Fibroblast of skin of right biceps (primary cell): ENCODE results near the gene LINGO1.

ENCODE experiments used
- DNase-seq: peaks from one replicate; pipeline ENCODE4 v3.0.0-alpha.2; 2013

The LINGO1 gene

DNA sequence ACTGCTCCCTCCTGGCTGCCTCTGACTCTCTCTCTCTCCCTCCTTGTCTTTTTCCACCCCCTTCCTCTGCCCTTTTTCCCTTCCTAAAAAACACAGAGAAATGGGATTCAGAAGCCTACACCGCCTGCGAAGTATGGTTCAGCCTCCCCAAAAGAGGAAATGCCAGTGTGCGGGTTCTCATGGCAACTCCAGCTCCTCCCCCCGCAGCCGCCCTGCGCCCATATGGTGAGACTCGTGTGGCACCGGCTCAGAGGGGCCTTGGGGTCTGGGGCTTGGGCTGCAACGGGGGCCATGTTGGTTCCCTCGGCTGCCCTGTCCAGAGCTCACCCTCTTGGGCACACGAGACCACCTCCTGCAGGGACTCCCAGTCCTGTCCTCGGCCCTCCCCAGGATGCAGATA, 23.6 kb upstream of the LINGO1 start:
- DNase-seq, result peak; percentile 9

DNA sequence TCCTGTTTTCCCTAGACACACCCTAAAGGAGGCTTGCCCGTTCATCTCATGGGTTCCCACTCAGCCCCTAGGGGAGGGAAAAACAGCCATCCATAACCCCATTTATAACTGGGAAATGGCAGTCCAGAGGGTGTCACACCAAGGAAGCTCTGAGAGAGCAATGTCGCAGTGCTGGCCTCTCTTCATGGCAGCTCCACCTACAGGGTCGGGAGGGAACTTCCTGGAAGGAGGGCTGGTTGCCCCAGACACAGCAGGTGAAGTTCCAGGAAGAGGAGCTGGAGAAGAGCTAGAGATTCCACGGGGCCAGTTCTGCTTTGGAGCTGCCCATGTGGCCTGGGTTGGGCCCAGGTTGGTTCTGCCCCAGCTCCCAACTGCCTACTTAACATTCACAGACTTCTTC, 22.3 kb upstream of the LINGO1 start:
- DNase-seq, result no peak

DNA sequence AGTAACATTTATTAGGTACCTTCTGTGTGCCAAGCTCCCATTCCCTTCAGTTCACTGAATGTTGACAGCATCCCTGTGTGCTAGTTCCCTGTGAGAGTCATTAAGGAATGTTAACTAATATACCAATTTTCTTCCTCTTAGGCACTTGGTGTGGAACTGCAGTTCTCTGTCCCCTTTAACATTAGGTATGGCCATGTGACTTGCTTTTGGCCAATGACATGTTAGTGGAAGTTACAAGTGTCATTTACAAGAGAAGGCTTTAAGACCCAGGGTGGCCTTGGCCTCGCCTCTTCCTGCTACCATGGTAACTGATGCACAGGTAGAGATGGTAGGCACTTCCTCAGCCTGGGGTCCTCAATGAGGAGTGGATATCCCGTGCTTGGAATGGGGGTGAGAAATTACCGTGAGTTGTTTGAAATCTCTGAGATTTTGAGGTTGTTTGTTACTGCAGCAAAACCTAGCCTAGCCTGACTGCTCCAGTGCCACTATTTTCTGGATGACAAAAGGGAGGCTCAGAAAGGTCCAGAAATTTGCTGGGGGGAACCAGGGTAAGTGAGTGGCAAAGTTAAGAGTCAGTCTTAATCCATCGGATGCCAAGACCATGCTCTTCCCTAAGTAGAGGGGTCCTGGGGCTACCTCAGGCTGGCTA, 21.2 kb upstream of the LINGO1 start:
- no peak for DNase-seq

DNA sequence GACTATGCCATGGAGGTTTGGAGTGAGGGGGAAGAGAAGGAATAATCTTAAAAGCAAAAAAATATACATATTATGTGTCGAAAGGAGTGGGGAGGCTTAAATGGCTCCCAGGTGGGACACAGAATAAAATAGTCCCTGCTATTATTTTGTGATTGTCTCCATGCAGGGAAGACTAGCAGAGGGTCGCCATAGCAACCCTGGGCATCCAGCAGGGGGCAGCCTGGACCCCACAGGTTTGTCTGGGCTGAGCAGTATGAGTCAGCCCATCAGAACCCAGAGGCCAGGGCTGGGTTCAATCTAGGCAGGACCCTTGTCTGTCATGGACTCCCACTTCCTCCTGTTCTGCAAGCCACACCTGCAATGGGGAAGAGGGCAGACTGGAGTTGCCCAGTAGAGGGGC, 17.6 kb upstream of the LINGO1 start:
- peak; percentile 28 for DNase-seq

DNA sequence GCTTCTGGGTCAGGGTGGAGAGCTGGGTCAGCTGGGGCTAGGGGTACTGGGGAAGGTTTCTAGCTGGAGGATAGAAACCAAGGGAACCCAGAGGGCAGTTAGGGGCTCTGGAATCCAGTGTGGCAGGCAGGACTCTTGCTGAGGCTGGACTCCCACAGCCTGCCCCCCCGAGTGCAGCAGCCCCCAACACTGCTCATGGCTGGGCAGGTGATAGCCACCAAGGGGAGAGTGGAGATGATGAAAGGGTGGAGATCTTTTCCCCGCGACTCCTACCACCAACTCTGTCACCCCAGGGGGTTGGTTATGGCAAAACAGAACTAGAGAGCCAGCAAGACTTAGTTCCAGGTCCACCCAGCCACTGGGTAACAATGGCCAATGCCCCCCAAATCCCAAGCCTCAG, 16.9 kb upstream of the LINGO1 start:
- no peak for DNase-seq

DNA sequence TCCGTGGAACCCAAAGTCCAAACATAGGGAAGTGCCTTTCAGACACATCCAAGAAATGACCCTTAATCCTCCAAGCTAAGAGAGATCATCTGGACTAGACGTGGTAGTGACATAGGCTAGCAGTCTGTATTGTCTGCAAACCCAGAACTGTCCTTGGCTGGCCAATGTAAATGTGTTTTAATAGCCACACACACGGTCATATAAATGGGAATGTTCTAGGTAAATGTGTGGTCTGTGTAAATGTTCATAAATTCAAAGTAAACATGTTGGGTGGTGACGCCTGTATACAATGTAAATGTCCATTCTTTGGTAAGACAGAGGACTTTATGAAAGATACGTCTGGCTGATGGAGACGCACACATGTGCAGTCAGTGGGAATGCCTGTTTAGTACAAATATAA, 16.3 kb upstream of the LINGO1 start:
- no peak for DNase-seq

DNA sequence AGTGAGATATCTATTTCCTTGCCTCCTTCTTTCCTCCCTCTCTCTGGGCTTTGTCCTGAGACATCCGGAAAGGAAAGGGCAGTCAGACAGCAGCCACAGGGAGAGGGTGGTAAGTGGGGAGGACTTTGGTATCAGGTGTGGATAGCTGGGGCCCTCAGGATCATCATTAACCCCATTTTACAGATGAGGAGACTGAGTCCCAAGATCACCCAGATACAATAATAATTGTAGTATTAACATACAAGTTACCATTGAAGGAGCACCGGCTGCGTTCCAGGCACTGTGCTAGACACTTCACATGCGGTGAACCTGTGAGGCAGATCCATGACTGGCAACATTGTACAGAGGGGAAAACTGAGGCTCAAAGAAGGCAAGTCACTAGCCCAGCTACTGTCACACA, 15.2 kb upstream of the LINGO1 start:
- no peak for DNase-seq

DNA sequence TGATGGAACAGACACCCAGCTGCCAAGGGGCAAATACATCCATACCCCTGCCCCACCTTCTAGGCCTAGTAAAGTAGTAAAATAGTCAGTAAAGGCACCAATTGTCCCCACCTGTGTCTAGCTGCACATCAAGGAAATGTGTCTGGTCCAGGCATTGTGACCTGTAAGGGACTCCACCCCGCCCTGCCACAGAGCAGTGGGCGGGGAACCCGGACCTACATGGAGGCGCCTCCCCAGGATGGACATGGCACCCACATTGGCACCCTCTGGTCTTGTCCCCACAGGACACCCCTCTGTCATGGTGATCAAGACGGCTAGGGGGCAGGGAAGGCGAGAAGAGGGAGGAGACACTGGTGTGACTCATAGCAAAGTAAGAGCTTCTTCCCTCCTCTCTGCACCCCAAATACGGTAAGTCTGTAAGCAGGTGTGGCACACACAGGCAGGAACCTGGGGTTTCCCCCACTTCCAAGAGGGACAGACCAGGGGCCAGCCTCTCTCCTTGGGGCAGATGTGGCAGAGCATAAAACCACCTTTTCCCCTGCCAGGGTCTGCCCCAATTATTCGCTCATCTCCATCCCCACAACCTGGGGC, 13.5 kb upstream of the LINGO1 start:
- no peak for DNase-seq

DNA sequence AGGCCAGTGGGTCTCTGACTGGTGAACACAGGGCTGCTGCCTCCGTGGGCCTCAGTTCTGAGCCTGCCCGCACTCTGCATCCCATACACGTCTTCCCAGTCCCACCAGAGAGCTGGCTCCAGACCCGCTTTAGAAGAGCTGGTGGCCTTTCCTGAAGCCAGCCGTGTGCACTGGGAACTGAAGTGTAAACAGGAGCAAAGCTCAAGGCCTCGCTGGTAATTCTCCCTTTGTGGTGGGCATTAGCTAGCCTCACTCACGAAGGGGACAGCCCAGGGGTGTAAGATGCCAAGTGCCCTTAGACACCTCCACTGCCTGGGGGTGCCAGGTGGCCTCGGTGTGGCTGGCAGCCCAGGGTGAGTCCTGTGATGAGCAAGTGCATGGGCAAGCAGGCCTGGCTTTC, 12.9 kb upstream of the LINGO1 start:
- DNase-seq, result no peak

DNA sequence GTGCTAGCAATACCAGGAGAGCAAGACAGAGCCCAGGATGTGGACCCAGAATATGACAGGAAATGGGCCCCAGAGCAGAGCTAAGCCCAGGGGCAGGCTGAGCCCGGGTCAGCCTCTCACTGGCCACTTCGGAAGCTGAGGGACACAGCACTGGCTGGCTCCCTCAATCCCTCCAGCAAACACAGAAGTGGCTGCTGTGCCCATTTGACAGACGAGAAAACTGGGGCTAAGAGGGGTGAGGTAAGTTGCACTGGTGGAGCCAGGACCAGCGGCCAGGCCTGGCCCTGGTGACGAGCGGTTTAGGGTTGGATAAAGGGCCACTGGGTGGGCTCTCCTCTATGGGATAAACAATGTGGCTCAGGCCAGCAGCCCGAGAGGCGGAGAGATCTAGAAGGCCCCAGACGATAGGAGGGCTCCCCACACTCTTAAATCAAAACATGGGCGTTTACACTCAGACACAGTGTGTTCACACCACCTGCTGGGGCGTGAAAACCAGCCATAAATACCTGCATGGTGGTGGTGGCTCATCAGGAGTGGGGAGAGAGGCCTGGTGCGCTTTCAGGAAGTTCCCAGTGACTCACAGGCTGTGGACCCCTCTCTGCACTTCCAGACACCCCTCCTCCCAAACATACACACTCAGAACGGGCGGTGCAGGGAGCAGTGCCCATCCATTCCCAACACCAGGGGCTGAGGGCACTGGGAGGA, 12.0 kb upstream of the LINGO1 start:
- no peak for DNase-seq

DNA sequence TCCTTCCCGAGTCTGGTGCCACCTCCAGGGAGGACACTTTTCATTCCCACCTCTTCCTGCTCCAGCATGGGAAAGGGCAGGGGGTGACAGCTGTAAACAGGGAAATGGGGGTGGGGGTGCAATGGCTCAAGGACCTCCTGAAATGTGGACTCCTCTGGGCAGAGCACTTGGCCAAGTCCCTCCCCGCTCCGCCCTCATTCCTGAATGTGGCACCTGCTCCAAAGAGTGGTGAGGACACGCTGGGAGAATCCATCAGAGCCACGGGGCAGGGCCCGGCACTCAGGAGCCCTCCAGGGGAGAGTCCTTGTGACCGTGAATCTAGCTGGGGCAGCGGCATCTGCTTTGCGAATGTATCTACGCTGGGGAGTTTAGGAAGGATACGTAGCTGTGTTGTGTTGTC, 11.1 kb upstream of the LINGO1 start:
- no peak for DNase-seq

DNA sequence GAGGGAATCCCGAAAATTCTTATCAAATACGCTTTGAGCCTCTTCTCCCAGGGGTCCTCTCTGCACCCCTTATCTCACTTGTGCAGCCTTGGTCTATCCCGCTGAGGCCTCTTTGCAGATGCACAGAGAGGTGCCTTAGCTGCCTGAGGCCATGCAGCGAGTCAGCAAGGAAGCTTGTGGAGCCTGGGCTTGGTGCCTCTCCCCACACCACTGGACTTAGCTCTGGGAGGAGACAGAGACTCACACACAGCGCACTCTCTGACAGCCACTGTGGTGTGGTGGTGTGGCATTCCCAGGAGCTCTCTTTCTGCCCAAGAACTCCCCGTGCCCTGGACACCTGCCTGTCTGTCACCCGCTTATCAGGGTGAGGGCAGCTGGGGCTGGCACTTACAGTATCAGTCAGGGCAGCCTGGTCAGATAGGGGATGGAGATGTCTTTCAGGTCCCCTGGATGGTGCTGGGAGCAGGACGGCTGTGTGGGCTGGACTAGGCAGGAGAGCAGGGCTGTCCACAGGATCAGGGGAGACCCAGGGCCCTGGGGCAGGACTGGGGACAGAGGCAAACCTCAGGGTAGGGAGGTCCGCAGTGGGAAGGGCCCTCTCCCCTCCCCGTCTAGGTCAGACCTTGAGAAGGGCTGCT, 10.2 kb upstream of the LINGO1 start:
- DNase-seq, result no peak

DNA sequence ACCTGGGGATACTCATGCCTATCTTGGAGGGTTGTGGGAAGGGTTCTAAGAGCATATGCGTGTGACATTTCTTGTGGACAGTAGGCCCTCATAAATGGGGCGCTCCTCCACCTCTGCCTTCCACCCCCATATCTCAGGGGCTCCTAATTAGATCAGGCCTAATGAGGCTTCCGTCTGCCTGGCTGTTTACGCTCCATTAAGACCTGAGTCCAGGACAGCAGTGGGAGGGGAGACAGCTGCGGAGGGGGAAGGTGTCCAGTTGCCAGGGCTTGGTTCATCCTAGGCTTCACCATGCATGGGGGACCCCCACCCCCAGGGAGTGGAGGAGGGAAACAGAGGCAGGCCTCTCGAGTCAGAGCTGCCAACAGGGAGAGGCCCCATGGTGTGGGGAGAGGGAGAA, 9.3 kb upstream of the LINGO1 start:
- no peak for DNase-seq

DNA sequence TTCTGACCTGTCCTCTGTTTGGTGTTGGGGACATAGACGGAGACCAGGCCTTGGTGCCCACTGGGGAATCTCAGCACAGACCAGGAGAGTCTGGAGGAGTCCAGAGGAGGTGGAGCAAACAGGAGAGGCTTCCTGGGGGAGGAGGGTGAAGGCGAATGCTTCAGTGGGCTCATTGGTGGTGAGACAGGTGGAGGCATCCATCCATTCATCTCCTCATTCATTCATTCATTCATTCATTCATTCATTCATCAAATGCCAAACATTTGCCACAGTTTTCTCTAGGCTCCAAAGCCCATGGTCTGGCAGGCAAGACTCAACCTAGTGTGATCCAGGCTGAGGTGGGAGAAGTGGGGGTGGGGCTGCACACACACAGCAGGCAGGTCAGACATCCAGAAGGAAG, 7.9 kb upstream of the LINGO1 start:
- DNase-seq, result no peak

DNA sequence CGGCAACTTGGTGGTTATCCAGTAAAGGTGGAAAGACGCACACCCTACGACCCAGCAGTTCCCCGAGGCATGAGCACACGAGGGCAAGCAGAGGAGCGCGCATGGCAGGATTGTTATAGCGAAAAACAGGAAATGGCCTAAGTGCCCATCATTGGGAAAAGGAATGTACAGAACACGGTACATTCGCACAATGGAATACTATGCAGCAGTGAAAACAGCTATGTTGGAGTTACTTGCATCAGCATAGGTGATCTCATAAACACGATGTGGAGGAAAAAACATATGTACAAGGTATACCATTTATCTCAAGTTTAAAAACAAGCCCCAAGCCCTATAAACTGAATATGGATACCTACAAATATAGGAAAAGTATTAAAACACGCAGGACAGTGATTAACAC, 6.7 kb upstream of the LINGO1 start:
- DNase-seq, result no peak

DNA sequence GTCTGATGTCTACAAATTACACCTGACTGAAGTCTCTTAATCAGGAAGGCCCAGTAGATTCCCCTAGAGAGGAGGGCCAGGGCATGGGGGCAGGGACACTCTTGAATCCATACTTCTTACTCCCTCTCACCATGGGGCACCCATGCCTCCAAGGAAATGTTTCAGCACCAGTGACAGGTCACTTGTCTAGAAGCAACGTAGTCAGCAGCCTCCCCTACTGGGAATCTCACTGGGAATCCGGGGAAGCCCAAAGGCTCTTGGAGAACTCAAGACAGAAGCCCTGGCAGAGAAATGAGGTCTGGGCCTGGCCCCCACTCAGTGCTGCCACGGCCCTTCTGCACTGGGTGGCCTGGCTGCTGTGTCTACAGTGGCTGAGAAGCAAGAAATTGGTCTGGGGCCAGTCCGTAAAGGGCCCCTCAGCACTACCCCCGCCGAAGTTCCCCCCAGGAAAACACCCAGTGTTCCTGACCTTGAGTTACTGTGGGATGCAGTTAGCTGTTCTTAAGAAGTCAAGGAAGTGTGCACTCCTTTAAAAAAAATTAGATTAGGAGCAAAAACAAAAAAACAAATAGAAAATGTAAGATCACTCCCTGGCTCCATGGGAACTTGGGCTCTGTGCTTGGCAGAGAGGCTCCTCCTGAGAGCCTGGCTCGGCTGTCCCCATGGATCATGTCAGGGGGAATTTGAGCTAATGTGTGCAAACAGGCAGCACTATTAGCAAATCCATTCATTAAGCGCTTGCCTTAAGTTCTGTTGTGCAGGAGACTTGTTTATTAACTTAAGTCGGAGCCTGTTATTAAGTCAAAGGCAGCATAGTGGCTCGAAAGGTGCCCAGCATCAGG, 5.4 kb upstream of the LINGO1 start:
- DNase-seq, result no peak

DNA sequence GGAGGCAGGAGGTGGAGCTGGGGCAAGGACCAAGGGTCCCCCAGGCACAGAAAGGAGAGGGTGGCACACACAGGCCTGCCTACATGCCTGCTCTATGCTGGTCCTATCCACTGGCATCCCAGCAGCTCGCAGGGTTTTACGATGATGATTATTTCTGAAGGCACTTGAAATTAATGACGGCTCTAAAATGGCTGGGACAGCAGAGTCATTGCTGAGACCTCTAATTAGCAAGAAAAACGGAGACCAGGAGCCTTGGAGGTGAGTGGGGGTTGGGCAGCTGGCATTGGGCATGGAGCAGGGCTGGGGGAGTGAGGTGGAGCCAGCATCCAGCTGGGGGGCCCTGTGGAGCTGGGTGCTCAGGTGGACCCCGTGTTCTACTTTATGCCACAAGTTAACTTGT, 3.5 kb upstream of the LINGO1 start:
- no peak for DNase-seq

DNA sequence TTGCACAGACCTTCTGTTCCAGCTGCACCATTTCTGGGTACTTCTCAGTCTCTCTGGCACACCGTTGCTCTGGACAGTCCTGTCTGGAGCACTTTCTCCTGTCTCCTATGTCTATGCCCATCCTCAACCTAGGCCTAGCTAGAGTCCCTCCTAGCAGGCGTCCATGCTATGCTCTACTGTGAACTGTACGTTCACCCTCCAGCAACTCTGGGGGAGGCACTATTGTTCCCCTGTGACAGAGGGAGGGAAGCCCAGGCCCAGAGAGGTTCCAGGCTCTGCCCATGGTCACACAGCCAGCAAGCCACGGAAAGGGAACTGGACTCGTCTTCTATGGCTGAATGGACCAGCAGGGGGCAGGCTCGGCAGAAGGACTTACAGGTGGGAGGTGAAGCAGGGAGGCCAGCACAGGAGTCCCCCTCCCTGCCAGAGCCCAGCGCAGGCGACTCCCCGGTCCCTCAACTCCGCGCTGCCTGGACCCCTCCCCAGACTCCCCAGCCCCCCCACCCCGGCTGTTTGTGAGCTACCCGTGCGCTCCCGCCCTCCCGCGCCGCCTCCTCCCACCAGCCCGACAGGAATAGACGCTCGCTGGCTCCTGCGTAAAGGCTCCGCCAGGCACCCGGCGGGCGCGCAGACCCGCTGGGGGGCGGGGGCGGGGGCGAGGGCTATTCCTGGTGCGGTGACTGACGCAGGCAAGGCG, 1.7 kb upstream of the LINGO1 start:
- DNase-seq, result peak; percentile 46

DNA sequence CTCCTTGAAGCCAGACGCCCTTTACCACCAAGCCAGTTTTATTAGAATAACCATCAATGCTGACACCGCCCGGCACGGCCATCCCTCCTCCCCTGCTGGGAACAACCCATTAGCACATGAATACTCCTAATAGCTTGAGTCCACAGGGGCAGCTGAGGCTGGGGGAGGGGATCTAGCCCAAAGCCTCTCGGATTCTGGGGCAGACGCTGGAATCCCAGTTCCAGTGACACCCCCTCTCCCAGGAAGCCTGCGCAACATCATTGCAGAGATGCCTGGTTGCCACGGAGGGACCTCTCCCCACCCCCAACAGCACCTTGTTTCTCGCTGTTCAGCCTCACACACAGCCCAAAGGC, 1.2 kb upstream of the LINGO1 start:
- no peak for DNase-seq

DNA sequence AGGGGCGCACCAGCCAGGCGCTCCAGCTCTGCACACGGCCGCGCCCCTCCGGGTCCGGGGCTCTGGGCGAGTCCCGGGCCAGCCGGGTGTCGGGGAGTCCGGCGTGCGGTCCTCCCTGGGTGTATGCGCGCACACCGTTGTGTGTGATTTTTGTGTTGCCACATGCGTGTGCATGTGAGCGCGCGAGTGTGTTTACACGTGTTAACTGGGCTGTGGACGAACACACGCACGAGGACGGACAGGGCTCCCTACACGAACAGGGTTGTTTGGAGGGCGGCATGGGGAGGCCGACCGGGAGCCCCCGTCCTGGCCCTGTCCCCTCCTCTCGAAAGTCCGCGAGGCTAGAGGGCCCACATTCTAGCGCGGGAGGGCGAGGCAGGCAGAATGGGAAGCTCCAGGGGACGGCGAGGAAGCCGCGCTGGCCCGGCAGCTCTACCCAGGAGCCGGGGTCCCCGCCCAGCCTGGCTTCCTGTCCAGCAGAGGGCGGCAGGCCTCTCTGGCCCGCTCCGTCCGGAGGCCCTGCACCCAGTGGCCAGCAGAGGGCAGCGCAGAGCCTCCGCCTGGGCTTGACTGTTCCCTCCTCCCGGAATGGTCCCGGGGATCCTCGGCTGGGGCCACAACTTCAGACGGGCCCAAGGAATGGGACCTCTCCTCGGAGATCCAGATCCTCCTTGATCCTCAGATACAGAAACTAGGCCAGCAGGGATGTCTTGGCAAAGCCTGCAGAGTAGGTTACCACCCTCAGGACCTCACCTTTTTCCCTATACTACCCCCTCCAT, 611 bp upstream of the LINGO1 start:
- DNase-seq, result peak; percentile 76

DNA sequence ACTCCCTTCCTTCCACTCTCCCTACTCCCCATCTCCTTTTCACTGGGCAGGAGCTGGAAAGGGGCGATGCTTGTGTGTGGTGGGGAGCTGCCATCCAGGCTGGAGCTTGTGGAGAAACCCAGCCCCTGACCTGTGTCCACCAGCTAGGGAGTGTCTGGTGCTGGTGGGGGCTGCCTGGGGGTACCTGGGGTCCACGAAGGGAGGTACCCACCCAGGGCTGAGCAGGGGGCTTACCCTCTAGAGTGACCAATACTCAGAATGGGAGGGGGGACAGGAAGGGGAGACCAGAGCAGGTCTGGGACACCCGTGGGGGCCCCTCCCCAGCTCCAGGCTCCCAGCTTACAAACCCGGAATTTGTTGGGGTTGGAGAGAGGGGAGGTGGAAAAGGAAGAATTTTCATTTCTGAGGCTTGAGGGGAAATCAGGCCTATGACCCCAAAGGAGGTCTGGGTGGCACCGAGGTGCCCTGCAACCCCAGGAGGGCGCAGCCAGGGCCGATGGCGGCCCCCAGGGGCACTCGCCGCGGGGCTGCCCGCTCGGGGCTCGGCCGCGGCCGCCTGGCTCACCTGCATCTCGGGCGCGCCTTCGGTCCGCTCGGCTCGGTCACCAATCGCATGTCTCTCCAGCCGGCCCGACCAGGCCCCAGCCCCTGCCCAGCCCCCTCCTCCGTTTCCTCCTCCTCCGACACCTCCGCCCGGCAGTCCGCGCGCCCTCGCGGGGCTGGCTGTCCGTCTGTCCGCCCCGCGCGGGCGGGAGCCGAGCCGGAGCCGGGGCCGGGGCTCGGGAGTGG, 773 bp downstream of the LINGO1 start:
- DNase-seq, result no peak
